Activated CD4-positive, CD25-positive, alpha-beta regulatory T cell treated with anti-CD3 and anti-CD28 coated beads, Interleukin-2, amount 50 U/mL, for 24 hours (primary cell): ENCODE results near the gene NFKB2.
A peak's percentile ranks its signal among the peaks of the same experiment; 100 is the strongest.

ENCODE experiments used
- ATAC-seq, 2 donors: fragments of 150-1000 bp; cut with Tn5 transposase; one replicate each; pipeline ENCODE4 v1.10.0; 2021; ENCODE audit warnings: mild to moderate bottlenecking in 1 of 2, moderate library complexity in 1 of 2

The NFKB2 gene

DNA sequence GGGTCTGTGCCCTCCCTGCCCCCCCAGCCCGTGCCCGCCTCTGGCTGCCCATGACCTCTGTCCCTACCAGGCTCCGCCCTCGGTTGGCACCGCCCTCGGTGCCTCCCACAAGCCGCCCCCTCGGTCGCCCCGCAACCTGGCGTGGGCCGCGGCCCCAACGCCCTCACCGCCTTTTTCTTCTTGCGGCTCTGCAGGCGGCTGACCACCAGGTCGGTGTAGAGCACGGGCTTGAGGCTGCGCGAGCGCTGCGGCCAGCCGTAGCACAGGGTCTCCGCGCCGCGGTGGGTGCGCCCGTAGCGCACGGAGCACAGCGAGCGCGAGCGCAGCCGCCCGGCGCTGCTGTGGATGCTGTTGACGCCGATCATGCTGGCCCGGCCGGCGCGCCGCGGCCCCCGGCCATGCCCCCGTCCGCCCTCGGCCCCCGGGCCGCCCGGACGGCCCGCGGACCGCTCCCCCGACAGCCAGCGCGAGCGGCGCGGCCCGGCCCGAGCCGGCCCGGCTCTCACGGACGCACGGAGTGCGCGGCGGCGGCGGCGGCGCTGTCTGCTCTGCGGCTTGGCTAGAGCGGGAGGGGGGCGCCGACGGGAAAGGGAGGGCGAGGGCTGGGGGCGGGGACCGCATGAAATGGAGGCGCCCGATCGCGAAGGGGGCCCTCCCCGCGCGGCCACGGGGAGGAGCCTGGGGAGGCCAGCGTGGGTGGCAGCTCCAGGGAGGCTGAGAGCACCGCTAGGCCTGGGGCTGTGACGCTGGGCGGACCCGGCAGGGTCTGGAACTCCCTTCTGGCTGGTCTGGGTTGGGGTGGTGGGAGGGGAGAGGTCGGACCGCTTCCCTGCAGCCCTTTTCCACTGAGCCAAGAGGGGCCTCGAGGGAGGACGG lies 13.5 kb downstream of the NFKB2 start:
- ATAC-seq = peak; percentile 58 to 64

DNA sequence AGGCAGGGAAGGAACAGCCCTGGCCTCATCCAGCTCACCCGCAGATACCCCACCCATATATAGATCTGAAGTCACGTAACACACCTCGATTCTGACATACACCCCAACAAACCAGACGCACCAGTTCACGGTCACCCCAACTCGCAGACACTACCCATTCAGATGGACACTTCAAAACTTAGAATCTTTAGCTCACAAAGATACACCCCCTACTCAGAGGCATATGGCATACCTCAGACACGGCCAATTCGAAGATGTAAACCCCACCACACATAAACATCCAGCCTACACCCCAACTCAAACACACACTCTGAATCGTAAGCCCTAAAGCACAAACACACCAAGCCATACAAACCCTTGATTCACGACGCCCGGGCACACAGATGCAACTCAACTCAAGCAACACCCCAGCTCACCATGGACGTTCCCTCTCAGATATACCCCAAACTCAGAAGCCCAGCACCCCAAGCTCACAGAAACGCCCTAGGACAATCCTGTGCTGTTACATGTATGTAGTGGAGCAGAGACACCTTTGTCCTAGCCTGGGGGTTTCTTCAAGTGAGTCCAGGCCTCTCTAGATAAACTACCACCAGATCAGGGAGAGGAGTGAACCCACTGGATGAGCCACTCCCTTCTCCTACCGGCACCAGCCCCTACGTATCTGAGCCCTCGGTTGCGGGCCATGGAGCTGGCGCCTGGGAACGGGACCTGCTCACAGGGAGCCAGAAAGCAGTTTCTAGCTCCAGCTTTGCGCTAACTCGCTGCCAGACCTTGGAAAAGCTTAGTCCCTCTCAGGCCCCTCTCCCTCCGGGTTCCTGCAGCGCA lies 14.3 kb downstream of the NFKB2 start:
- ATAC-seq = no peak

DNA sequence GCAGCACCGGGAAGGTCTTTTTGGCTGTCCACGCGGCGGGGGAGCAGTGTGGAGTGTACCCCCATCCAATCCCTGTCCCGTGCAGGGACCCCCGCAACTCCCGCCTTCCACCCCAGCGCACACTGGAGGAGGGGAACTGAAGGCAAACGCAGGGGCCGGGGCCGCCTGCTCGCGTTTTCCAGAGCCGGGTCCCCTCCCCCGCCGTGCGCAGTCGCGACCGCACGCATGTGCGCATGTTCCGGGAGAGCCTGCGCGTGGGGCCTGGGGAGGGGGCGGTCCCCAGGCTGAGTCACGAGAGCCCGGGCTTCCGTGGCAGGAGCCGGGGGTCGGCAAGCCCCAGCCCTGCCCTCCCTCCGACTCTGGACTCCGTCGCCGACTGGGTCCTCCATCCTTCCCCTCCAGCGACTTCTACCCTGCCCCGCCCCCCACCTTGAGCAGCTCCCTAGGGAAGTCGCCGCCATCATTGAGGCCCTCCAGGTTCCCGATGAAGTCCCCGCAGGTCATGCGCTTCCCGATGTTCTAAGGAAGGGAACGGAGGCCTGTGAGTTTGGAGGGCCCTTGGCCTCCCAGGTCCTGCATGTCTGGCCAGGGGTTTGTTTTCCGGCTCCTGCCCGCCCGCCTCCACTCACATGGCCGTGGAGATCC lies 15.0 kb downstream of the NFKB2 start:
- no peak for ATAC-seq

DNA sequence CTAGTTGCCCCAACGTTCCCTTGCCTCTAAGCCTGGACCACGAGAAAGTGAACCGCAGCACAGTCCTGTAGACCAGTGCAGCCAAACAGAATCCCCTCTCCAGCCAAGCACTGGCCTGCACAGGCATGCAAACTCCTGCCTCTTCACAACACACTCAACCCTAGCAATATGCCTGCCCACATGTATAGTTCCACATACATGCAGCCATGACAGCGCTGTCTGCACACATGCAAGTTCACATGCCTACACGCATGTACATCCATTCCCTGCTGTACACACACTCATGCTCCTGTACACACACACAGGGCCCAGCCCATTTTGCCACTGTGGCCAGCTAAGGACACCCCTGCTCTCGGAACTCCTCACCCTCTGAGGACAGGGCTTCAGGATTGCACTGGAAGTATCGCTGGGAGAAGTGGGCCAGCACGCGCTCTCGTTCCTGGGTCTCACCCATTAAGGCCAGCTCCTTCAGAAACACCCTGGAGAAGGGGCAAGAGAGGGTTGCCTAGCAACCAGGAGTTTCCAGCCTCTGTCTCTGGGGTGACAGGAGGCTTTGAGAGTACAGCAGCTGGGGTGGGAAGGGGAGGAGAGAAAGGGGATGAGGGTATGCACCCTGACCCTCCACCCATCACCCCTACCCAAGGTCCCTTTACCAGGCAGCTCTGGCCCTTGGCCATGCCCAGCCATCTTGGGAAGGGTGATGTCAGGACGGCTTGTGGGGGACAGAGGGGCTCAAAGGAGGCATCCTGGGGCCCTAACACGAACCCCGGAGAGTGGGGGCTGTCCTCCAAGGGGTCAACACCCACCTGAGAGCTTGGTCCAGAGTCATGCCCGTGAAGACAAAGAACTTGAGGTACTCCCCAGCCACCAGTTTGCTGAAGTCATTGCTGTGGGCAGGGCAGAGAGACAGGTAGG lies 16.1 kb downstream of the NFKB2 start:
- ATAC-seq = no peak

DNA sequence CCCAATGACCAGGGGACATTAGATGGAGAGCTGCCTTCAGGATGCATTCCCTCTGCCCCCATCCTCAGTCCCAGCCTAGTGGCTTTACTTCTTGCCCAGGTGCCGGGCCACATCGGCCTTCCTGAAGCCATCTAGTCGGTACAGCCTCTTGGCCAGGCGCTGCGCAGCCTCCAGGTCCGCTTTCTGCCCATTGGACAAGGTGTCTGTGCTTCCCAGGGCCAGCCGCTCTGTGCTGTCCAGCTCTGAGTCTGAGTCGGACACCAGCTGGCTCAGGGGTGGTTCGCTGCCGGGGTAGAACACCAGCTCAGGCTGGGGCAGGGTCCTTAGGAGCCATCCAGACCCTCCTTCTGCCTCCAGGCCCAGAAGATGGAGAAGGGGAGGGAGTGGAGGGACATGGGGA lies 16.8 kb downstream of the NFKB2 start:
- no peak for ATAC-seq

DNA sequence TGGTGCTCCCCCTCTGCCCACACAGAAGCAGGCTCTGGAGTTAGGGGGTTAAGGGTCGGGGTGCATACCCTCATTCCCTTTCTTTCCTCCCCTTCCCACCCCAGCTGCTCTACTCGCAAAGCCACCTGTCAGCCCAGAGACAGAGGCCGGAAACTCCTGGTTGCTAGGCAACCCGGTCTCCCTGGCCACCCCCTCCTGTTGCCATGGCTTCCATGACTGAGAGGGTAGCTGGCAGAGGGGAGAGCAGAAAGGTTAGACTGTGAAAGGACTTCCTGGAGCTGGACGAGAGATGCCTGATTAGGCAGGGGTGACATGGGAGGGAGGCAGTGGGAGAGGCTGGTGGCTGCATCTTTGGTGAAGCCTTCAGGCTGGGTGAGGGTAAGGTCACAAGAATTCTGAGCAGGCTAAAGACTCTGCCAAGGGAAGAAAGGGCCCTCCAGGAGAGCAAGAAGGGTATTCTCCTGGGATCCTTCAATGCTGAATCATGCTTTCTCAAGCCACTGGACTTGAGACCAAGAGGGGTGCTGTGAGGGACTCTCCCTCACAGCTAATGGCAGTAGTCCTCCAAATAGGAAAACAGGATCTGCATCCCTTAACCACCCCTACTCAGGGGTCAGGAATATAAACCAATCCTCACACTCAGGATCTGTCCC lies 17.7 kb downstream of the NFKB2 start:
- peak; percentile 41 to 51 for ATAC-seq

DNA sequence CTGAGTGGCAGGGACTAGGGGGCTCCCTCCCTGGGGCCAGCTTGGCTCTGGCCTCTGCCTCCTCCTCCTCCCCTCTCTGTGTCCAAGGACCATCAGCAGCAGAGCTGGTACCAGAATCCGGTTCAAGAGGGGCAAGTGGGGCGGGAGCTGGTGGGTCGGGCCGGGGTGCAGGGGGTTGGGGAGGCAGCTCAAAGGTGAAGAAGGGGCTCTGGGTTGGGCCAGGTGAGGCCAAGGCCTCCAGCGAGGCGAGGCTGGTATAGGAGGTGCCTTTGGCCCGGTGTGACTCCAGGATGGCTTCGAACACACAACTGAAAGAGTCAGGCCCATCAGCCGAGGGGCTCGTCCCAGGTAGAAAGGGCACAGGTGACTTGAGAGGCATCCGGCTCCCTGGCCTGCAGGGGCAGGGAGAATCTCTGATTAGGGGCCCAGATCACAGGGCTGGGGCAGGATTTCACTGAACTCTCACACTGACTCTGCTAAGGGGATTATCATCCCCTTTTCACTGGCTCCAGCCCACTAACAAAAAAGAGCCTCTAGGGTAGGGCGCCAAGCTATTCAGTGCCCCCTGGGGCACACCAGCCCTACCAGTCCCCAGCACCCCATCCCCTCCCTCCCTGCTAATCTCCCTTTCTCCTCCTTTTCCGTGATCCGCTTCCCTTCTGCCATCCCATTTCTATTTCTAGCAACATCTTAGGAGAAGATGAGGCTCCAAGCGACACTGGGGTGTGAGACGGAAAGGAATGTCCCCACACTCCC lies 18.5 kb downstream of the NFKB2 start:
- ATAC-seq = no peak

DNA sequence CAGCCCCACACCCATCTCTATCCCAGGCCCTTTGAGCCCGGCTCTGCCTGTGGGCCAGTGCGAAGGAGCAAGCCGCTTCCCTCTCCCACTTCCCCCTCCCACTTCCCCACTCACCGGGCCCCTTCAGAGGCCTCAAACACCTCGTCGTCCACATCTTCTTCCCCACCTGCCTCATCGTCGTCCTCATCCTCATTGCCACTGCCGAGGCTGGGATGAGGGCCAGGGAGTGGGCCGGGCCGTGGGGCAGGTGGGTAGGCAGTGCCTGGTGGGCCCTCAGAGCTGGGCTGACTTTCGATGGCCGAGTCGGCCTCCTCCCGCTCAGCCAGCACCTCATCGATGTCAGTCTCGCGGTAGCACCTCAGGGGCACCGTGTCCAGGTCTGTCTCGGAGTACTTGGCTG lies 19.2 kb downstream of the NFKB2 start:
- ATAC-seq = no peak

DNA sequence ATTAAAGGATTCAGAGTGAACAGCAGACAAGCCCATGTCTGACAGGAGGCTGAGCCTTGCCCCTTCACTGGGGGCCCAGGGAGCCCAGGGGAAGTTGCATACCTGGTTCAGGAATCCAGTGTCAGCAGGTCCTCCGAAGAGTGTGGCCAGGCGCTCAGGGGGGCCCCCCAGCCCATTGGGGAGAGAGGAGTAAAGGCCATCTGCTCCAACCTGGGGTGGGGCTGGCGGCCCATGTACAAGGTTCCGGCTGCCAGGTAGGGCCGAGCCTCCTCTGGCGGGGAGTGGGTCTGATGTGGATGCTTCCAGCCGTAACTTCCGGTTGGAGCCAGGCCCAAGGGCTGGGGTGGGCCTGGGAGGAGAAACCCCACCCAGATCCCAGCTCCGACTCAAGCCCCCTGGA lies 20.8 kb downstream of the NFKB2 start:
- no peak for ATAC-seq

DNA sequence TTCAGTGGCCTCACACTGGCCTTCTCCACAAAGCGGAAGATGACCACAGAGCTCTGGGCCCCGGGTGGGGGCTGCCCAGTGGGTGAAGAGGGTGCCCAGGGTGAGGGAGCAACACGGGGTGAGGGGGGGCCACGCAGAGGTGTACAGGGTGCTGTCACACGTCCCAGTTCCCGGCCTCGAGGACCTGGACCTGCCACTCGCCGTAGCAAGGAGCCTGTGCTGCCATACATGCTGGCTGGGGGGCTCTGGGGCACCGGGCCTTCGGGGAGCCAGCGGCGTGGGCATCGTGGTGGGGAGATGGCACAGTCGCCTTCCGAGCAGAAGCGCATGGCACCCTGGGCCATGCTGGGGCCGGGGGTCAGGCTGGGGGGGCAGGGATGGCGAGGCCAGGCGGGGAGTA lies 21.2 kb downstream of the NFKB2 start:
- no peak for ATAC-seq

DNA sequence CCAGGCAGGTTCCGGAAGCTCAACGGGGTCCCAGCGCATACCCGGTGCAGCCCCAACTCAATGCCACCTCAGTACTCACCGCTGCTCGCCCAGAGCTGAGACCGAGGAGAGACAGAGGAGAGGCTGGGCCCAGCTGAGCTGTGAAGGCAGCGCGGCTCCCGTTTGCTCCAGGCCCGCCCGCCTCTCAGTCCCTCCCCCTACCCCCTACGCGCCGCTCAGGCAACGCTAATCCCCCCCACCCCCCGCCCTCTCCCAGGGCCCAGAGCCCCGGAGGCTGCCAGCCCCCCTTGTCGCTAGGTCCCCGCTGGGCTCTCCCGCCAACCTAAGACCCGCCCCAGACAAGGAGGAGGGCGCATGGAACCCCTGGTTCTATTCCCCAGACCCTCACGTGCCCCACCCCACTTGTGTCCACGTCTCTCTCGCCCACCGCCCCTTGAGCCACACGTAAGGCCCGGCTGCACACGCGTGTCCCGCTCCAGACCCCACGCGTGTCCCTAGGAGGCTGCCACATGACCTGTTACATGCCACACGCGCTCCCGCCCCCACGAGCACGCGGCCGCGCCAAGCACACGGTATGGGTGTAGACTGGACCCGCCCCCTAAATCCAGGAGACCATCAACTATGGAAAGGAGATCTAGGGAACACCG lies 23.2 kb downstream of the NFKB2 start, which contains the start of gene PSD:
Gene PSD (minus strand): TSS at position 164 of the 647 bp plus-strand sequence. CDS start 1,747 bp downstream, outside the sequence.
- ATAC-seq = no peak

DNA sequence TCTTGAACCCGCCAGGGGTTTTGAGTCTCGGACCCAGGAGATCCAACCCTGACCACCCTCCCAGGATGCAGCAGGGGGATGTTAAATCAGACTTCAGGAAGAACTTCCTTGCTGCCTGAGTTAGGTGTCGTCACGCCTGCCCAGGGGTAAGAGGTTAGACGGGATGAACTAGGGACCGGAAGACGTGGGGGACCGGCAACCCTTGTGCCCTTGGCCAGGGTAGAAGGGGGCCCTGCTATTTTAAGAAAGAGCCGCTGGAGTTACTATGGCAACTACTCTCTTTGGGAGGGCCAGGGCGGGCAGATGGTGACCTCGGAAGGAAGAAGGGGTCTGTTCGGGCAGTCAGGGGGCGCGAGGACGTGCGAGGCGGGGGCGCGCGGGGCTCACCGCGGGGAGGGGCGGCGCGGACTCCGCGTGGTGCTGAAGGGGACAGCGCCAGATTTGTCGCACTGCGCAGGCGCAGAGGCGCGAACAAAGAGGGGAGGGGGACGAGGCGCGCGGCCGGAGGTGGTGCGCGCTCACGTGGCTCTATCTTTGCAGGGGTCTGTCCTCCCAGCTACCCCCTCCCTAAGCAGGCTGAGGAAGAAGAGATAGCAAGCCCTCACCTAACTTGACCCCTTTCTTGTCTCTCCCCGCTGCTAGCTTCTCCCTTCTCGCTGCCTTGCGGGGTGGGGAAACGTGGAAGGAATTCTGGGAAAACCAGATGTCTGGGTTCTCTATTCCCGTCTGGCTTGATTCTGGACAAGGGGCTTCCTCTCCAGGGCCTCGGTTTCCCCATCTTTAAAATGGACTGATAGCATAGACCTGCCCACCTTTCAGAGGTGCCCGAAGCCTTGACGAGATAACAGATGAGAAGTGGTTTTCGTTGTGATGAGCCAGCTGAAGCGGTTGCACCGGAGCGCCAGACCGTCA lies 24.0 kb downstream of the NFKB2 start:
- no peak for ATAC-seq

DNA sequence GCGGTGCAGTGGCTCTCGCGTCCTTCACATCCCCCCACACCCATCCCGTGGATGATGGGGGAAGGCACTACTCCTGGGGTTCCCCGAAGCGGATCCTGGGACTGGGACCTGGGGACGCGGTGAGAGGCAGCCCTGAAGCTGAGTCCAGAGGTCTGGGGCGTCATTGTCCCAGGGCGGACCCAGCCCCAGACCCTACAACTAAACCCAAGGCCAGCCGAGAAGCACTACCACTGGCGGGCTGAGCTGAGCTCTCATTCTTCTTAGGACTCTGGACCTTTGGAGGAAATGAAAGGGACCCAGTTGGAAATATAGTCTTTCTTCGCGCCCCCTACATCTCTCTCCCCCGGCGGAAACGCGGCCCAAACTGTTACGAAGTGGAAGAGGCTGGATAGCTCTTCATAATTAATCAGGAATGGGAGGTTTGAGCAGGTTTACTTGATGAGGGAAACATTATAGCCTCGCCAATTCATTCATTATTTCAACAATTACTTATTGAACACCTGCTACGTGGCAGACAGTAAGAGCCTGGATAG lies 24.7 kb downstream of the NFKB2 start:
- ATAC-seq = no peak

DNA sequence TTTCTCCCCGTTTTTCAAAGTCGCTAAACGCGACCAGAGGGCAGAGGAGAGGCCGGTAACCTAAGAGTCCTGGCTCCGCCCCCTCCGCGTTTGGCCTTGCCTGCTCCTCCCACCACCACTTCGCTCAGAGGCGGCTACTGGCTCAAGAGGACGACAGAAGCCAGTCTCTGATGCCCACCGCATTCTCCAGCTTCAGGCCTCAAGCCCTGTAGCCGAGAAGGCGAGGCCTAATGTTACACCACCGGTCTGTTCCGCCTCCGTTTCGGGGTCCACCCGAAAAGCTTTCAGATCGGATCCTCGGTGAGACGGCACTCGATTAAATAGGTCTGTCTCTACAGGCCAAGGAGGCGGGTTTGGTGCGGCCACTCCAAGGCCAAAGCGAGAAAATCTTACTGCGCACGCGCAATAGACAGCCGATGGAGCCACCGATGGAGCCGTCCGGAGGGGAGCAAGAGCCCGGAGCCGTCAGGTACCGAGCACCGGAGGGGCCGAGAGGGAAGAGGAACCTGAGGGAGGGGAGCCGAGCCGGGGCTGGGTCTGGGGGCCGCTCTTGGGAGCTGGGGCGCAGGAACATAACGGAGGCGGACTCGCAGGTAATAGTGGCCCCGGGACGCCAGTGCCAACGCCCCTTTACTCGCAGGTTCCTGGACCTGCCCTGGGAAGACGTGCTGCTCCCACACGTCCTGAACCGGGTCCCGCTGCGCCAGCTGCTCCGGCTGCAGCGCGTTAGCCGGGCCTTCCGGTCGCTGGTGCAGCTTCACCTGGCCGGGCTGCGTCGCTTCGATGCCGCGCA lies 25.4 kb downstream of the NFKB2 start, which contains the start of gene FBXL15:
Gene FBXL15 (plus strand): TSS at position 123 of the 793 bp plus-strand sequence. CDS start 294 bp downstream, at position 417.
- peak; percentile 80 to 85 for ATAC-seq

DNA sequence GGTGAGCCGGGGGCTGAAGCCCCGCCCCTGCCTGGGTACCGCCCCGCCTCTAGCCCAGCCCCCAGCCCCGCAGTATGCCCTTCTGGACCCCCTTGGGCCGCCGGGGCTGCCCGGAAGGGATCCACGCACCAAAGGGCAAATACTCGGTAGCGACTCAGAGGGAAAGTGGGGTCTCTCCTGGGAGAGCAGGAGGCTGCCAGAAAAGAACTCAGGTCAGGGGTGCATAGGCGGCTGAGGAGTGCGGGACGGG lies 25.9 kb downstream of the NFKB2 start:
- ATAC-seq = no peak

DNA sequence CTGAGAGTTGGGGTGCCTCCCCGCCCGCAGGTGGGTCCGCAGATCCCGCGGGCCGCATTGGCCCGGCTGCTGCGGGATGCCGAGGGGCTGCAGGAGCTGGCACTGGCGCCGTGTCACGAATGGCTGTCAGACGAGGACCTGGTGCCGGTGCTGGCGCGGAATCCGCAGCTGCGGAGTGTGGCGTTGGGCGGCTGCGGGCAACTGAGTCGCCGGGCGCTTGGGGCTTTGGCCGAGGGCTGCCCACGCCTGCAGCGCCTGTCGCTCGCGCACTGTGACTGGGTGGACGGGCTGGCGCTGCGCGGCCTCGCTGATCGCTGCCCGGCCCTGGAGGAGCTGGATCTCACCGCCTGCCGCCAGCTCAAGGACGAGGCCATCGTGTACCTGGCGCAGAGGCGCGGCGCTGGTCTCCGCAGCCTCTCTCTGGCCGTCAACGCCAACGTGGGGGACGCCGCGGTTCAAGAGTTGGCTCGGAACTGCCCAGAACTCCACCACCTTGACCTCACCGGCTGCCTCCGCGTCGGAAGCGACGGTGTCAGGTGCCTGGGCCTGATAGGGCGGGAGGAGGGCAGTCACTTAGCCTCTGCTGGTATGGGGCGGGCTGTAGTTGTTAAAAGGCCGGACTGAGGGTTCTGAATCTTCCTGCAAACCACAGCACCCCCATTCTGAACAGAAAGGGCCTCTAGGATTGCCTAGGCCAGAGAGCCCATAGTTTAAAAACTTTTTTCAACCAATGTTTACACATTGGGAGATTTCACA lies 26.4 kb downstream of the NFKB2 start:
- ATAC-seq = peak; percentile 1 to 5

DNA sequence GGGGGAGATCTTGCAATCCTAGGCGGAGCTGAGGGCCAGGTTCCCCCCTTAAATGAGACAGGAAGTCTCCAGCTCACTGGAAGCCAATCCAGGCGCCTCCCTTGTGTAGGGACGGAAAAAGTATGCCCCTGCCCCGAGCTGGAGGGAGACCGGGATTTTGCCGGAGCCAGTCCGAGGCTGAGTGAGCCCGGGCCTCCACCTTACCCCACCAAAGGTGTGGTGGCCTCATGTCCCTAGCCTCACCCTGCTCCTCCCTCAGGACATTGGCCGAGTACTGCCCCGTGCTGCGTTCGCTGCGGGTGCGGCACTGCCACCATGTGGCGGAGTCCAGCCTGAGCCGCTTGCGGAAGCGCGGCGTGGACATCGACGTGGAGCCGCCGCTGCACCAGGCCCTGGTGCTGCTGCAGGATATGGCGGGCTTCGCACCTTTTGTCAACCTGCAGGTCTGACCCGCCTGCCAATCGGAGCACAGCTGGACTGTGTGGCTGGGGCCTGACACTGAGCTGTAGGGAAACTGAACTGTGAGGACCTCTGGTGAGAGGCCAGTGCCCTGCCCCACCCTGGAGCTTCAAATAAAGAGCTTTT lies 27.1 kb downstream of the NFKB2 start:
- ATAC-seq = peak; percentile 8
